ENCODE measurements around the gene IRF1.
"Not testable (repeated sequence)": the region's sequence is repeated elsewhere in the genome, so short reads cannot be mapped to it uniquely, and the experiment has no call there.

Gene IRF1

DNA sequence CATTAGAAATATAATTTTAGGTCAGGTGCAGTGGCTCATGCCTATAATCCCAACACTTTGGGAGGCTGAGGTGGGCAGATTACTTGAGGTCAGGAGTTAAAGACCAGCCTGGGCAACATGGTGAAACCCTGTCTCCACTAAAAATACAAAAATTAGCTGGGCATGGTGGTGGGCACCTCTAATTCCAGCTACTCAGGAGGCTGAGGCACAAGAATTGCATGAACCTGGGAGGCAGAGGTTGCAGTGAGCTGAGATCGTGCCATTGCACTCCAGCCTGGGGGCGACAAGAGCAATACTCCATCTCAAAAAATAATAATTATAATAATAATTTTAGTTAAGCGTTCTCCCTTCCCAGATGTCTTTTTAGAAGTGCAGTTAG, 52.3 kb downstream of the IRF1 start:
- not testable (repeated sequence) for DNase-seq (ENCODE audit: low spot score)

DNA sequence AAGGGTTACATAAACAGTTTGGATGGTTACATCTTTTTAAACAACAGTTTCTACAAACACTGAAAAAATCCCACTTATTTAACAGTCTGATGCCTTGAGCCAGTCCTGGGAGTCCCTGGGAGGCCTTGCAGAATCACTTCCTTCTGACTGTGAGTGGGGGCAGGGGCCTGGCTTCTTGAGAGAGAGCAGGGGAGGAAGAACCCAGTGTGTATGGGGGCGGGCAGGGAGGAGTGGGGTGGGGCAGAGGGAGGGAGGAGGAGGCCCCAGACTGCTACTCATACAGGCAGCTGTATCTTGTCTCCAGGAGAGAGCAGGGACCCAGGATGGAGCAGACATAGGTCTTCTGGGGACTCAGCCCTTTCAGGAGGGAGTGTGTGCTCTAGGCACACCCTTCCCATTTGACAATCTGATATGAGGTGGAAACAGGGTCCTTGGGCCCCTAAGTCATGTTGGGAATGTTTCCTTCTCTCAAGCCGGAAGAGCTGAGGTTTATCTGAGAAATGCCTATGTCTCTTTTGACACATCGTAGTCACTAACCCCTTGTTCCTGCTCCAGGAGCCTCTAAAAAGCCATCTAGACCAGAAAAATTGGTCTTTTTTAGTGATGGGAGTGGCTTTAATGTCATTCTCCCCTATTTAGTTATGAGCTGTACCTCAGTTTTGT, 52.8 kb downstream of the IRF1 start:
- DNase-seq (ENCODE audit: low spot score), result peak; percentile 74

DNA sequence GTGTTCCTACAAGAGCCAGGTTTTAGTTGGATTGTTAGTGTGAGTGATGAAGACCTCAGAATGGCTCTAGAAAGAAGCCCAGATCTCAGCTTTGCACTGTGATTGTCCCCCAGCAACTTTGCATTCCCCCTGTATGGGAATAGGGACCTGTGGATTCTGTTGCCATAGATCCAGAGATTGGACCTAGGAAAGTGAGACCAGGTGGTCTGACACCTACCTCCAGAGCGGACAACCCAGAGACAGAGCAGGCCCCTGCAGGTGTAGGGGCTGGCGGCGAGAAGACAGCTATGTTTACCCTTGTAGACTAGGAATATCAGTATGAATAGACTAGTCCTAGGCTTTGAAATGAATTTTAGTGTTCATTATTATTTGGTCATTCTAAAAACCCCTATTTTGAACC, 53.6 kb downstream of the IRF1 start:
- DNase-seq (ENCODE audit: low spot score), result no peak

DNA sequence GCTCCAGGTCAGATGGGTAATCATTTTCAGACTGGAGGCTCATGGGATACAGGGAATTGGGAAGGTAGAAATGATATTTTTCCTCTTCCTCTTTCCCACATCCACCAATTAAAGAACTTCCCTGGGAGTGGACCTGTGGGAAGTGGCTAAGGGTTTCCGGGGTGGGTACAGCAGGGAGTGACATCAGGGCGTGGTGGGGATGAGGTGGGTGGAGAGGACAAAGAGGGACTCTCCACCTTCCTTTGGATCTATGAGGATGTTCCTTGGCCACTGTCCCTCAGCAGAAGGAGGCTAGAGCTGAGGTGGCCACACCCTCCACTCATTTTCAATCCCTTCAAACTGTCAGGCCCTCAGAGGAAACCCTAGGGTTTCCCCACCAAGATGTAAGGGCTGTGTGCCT, 54.7 kb downstream of the IRF1 start:
- no peak for DNase-seq (ENCODE audit: low spot score)

DNA sequence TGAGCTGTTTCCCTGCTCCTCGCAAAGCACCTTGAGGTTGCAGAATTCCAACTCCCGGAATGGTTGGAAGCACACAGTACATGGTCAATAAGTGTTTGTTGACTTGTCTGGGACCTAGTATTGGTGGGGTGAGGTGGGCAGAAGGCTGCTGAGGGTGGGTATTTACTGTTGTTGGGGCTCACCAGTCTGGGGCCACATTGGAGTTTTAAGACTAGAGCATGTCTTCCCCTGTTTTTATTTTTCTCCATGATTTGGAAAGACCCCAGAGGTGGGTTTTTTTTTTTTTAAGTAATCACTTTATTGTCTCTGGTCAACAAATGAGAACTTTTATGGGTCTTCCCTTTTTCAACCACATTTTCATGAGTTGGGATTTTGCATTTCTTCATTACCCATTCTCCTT, 55.1 kb downstream of the IRF1 start:
- DNase-seq (ENCODE audit: low spot score), result no peak

DNA sequence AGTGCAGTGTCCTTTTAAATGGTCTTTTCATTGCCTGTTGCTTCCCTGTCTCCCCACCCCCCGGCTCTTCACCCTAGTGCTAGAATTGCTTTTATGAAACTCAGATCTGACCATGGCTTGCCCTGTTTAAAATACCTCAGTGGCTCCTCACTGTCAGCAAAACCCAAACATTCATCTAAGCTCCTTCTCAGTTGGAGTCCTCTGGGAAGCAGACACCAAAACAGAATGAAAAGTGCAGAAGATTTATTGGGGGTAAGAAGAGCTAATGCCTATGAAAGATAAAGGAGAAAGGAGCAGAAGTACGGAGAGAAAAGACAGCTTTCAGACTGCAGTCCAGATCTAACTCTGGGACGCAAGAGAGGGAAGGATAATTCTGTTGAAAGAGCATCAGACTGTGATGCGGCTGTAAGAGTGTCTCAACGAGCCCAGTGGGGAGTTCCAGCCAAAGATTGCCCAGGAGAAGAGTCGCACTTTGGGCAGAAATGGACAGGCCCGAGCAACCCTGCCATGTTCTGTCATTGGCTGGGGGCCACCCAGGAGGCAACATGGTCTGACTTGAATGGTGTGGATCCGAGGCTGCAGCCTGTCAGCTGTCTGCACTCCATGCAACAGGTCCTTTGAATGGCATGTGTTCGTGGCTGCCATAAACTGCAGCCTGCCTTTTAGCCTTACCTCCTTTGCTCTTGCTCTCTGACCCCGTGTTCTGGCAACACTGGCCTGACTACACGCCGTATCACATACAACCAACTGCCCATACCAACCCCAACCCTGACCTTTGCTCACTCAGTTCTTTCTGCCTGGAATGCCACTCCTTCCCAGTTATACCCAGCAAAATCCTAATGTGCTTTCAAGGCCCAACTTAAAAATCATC, 55.9 kb downstream of the IRF1 start:
- DNase-seq (ENCODE audit: low spot score), result no peak

DNA sequence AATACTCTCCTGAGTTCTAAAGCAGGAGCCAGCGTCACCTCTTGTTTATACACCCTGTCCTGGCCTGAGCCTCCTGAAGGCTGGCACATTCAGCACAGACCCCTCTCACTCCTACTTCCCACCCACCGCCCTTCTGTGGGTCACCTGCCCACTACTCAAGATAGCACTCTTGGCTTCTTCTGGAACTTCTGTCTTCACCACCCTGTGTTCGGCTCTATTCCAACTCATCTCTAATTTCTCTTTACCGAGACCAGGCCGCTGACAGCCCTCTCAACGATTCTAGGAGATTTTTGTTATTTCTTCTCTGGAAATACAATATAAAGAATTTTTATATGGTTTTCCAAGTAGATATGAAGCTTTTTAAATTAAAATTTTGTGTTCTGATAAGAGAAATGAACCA, 57.4 kb downstream of the IRF1 start:
- DNase-seq (ENCODE audit: low spot score), result no peak

DNA sequence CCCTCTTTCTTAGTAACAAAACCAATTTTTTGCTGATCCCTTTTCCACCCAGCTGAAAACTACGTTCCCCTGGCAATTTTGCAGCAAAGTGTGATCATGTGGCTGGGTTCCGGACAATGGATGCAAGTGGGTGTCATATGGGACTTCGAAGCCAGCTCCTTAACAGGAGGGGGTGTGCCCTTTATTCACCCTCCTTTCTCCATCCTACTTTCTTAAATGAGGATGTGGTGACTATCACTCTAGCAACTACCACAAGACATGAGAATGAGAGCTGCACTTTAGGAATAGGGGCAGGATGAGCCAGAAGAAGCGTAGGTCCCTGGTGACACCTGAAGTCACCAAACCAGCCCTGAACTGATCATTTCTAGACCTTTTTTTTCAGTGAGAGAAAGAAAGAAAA, 58.9 kb downstream of the IRF1 start:
- no peak for DNase-seq (ENCODE audit: low spot score)
